Fibroblast of the aortic adventitia (primary cell): Measurements from ENCODE around the gene IGFBPL1. TPM values are rescaled to one million over a fixed set of nuclear protein-coding genes. Genes with fewer than 3 reads are reported as not detected.

Experiments used
- DNase-seq: peaks from one replicate; pipeline ENCODE4 v3.0.0-alpha.2; 2010; ENCODE audit warnings: low read depth
- H3K4me3 ChIP-seq: 2 replicates; pipeline ENCODE4 v1.5.1; 2011; ENCODE audit warnings: low read depth, mild to moderate bottlenecking, control low read depth, low read length, moderate library complexity
- CTCF ChIP-seq: IDR thresholded peaks from 2 replicates; pipeline ENCODE4 v1.5.1; 2011; ENCODE audit warnings: mild to moderate bottlenecking, low read length, control low read depth, inconsistent platforms; ENCODE audit not compliant: insufficient read depth
- total RNA-seq: library from RNA; depleted of rRNA; stranded (reverse); fragments of >200 nt; gene quantifications from 2 replicates; pipeline ENCODE4 v1.2.3, GENCODE V29; 2012; ENCODE audit warnings: low replicate concordance

Gene IGFBPL1
- total RNA-seq, 1 donor: not detected

DNA sequence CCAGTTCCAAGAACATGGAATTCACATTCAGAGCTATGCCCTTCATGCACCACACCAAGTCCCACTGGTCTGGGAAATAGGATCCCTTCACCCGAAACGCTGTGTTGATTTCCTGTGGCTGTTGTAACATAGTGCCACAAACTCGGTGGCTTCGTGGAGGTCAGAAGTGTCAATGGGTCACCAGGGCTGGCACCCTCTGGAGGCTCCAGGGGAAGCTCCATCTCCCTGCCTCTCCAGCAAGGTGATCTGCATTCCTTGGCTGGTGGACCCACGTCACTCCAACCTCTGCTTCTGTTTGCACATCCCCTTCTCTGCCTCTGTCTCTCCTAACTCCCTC is 60.7 kb downstream of the IGFBPL1 start:
- no peak for TF ChIP-seq CTCF
- DNase-seq: no peak
- no peak overlapping the region for H3K4me3 ChIP-seq

GRCh38 chr9:38362852-38363588 is 61.2 kb downstream of the IGFBPL1 start:
- peak overlapping the region; percentile 41 for H3K4me3 ChIP-seq
- TF ChIP-seq CTCF: peak; percentile 74

GRCh38 chr9:38361473-38361850 is 62.8 kb downstream of the IGFBPL1 start:
- DNase-seq: peak; percentile 14
- no peak for TF ChIP-seq CTCF
- H3K4me3 ChIP-seq: no peak overlapping the region

More at GRCh38 chr9:38362852-38363588, 61.2 kb downstream of the IGFBPL1 start:
- DNase-seq: peak; percentile 88

GRCh38 chr9:38360839-38361472 is 63.3 kb downstream of the IGFBPL1 start:
- DNase-seq: no peak
- TF ChIP-seq CTCF: no peak
- no peak overlapping the region for H3K4me3 ChIP-seq

DNA sequence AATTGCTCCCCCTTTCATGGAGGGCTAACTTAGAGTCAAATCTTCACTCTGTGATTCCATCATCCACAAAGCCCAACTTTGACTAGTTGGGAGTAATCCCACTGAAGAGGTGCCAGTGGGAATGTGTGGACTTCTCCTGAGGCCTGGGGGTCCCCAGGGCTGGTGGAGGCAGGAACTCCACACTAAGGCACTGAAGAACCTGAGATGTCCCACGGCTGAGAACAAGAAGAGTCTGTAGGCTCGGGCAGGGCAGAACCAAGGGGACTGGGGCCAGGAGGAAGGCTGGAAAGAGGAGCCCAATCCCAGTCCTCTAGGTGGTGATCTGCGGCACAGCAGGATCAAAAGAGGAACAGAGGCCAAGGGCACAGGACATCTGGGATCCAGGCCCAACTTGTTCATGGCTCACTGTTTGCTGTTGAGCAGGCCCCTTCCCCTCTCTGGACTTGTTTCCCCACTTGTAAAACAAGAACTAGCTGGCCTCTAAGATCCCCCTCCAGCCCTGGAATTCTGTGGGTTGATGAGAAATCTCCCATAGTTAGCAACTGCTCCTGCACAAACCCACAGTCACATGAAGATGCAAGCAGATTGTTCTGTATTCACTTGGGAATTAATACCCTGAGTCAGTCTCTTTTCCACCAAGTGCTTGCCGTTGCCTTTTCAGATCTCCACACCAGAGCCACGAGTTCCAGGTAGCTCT is 64.4 kb downstream of the IGFBPL1 start:
- TF ChIP-seq CTCF: no peak
- no peak overlapping the region for H3K4me3 ChIP-seq
- DNase-seq: peak; percentile 32

DNA sequence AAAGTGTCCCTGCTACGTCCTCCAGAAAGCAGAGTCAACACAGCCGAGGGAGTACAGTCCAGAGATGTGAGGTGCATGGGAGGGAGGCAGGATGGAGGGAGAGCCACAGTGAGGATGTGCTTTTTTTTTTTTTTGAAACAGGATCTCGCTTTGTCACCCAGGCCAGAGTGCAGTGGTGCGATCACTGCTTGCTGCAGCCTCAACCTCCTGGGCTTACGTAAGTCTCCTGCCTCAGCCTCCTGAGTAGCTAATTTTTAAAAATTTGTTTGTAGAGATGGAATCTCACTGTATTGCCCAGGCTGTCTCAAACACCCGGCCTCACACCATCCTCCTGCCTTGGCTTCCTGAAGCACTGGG is 65.0 kb downstream of the IGFBPL1 start:
- no peak for TF ChIP-seq CTCF
- DNase-seq: no peak
- no peak overlapping the region for H3K4me3 ChIP-seq
